Measurements from ENCODE around the gene MT1E.
A peak's percentile ranks its signal among the peaks of the same experiment; 100 is the strongest.
"Not testable (repeated sequence)": the region's sequence is repeated elsewhere in the genome, so short reads cannot be mapped to it uniquely, and the experiment has no call there.

Gene MT1E

DNA sequence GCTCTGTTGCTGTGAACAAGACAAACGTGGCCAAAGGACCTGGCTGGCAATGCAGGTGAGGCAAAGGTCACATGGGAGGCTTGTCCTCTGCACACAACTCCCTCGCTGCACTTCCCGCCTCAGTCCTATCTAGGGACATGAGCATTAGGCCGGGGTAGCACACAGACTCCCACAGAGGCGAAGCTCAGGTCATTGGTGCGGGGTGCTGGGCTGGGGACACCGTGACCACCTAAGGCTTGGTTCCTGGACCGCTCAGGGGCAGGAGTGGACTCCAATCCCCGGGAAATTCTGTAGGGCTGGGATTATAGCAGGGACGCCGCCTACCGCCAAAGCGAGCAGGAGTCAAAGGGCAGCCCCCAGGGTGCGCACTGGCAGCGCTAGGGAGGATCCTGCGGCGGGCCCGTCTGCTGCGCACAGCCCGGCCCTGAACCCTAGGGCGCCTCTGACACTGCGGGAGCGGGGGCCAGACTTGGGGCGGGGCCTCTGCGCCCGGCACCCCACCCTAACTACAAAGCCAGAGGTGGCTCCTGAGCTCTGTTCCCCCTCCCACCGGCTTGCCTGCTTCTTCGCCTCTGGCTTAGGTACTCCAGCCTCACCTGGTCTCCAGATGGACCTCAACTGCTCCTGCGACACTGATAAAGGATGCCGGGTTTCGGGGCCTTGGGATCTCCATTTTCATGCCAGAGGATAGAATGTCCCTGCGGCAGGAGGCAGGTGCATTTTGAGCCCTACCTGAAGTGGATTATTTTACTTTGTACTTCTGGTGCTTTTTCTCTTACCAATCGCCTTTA, 22.3 kb downstream of the MT1E start:
- no peak for DNase-seq

DNA sequence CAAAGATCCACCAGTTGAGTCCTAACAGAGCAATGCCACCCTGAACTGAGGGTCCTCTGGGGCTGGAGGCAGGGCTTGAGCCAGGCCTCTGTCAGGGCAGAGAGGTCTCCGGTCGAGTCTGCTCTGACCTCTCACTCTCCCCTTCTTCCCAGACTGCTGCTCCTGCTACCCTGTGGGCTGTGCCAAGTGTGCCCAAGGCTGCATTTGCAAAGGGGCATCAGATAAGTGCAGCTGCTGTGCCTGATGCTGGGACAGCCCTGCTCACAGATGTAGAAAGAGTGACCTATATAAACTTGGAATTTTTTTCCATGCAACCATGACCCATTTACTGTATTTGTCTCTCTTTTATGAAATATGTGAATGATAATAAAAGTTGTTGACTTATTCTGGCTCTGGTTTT, 23.7 kb downstream of the MT1E start:
- DNase-seq: no peak

DNA sequence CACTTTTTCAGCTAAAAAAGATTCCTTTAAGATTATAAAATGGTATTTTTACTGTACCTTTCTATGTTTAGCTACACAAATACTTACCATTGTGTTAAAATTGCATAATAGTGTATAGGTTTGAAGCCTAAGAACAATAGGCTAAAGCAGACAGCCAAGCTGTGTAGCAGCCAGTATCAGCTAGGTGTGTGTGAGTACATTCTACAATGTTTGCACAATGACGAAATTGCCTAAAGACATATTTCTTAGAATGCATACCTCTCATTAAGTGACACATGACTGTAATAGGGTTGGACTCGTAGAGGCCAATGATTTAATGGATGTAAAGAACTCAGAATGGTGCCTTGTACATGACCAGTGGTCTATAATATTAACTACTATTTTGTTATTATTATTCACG, 24.2 kb downstream of the MT1E start:
- no peak for DNase-seq

- DNase-seq: no peak
Measured at GRCh38 chr16:56651586-56651985, 26.0 kb downstream of the MT1E start, which contains the start of gene MT1B. Gene MT1B, plus strand, starts transcription at chr16:56651886. Its CDS starts 68 bp downstream, at chr16:56651954.

DNA sequence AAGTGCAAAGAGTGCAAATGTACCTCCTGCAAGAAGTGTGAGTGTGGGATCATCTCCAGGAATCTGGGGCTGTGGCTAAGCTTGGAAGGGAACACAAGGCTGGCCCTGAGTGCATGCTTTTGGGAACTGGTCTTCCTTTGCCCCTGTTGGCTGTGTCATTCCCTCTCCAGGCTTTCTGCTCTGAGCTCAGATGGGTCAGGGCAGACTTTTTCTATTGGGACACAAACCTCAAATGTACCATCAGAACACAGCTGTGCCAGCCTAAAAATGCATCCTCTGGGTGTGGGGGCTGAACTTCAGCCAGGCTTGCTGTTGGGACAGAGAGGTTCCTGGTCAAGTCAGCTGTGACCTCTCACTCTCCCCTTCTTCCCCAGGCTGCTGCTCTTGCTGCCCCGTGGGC, 27.0 kb downstream of the MT1E start:
- no peak for DNase-seq

GRCh38 chr16:56653218-56653617, 27.6 kb downstream of the MT1E start:
- DNase-seq: no peak

DNA sequence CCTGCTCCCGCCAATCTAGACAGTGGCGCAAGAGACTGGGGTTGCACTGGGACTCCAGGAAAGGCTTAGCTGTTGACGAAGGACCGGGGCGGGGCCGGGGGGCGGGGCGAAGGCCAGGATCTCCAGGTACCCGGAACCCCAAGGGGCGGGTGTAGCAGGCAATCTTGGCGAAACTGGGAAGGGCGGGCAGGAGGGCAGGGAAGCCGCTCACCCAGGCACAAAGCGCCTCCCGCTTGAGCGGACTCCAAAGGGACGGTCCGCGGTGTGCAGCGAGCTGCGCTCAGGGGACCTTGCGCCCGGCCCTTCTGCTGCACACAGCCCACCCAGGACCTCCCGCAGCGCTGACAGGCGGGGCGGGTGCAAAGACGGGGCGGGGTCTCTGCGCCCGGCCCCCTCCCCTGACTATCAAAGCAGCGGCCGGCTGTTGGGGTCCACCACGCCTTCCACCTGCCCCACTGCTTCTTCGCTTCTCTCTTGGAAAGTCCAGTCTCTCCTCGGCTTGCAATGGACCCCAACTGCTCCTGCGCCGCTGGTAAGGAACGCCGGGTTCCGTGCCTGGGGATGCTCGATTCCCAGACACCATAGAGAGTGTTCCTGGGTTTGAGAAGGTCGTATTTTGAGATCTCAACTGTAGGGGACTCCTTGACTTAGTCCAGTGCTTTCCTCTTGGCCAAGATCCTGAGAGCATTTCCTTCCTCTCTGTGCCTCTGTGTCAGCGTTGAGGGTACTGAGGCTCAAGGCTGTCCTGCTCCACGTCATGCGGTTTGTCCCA, 32.2 kb downstream of the MT1E start, which contains the start of gene MT1F:
Gene MT1F (plus strand): TSS at position 405 of the 772 bp plus-strand sequence. CDS start 100 bp downstream, at position 505.
- DNase-seq: peak; percentile 60

- DNase-seq: no peak
Measured at GRCh38 chr16:56658327-56658875, 32.8 kb downstream of the MT1E start.

- no peak for DNase-seq
Measured at GRCh38 chr16:56662357-56663354, 37.1 kb downstream of the MT1E start.

GRCh38 chr16:56664506-56664905, 38.9 kb downstream of the MT1E start:
- DNase-seq: no peak

GRCh38 chr16:56665286-56666261, 40.0 kb downstream of the MT1E start:
- DNase-seq: not testable (repeated sequence)

- DNase-seq: no peak
Measured at GRCh38 chr16:56667581-56668571, 42.3 kb downstream of the MT1E start, which contains the start of gene MT1G. Gene MT1G, minus strand, starts transcription at chr16:56668065. Its CDS starts 72 bp downstream, at chr16:56667993.

GRCh38 chr16:56669005-56669839, 43.6 kb downstream of the MT1E start, which contains the start of gene MT1H:
Gene MT1H, plus strand, starts transcription at chr16:56669814. Its CDS starts 71 bp downstream, at chr16:56669885.
- no peak for DNase-seq

GRCh38 chr16:56669840-56670619, 44.4 kb downstream of the MT1E start:
- no peak for DNase-seq

- no peak for DNase-seq
Measured at GRCh38 chr16:56670620-56670934, 45.0 kb downstream of the MT1E start.

GRCh38 chr16:56671691-56672090, 46.1 kb downstream of the MT1E start:
- DNase-seq: not testable (repeated sequence)

- not testable (repeated sequence) for DNase-seq
Measured at GRCh38 chr16:56672171-56672570, 46.6 kb downstream of the MT1E start.

All from activated CD4-positive, alpha-beta T cell treated with anti-CD3 and anti-CD28 coated beads, Interleukin-2, amount 50 U/mL, for 1 hour (primary cell).